H54 (cell line): Measurements from ENCODE around the gene RGS14.
A peak's percentile ranks its signal among the peaks of the same experiment; 100 is the strongest.

Experiments
- DNase-seq: peaks from one replicate; pipeline ENCODE4 v3.0.0; 2011; ENCODE audit warnings: low spot score, mixed read lengths; ENCODE audit not compliant: insufficient read length
- FAIRE-seq: peaks from 3 replicates; lab custom pipeline; 2011; peaks lifted over from hg19 to GRCh38; lab: Jason Lieb, UNC
- POLR2A ChIP-seq: IDR thresholded peaks from 2 replicates; pipeline ENCODE4 v1.6.1; 2011; ENCODE audit warnings: low read depth, mild to moderate bottlenecking, low read length

Gene RGS14

GRCh38 chr5:177361418-177362291 is 3.9 kb downstream of the RGS14 start:
- DNase-seq (no peak), FAIRE-seq (no peak)
- no peak for TF ChIP-seq POLR2A

- no peak for DNase-seq
- no peak for FAIRE-seq
- TF ChIP-seq POLR2A: no peak
Measured at GRCh38 chr5:177362292-177362609, 4.5 kb downstream of the RGS14 start.

- FAIRE-seq (no peak), DNase-seq (no peak)
- TF ChIP-seq POLR2A: no peak
Measured at GRCh38 chr5:177362610-177363507, 5.1 kb downstream of the RGS14 start.

GRCh38 chr5:177363565-177363964 is 5.8 kb downstream of the RGS14 start:
- no peak for DNase-seq
- FAIRE-seq: no peak
- TF ChIP-seq POLR2A: no peak

GRCh38 chr5:177364159-177364962 is 6.6 kb downstream of the RGS14 start:
- FAIRE-seq: no peak
- TF ChIP-seq POLR2A: no peak
- no peak for DNase-seq

GRCh38 chr5:177365845-177366527 is 8.3 kb downstream of the RGS14 start:
- DNase-seq (no peak), FAIRE-seq (no peak)
- no peak for TF ChIP-seq POLR2A

GRCh38 chr5:177366528-177367322 is 9.0 kb downstream of the RGS14 start:
- no peak for DNase-seq
- TF ChIP-seq POLR2A: no peak
- FAIRE-seq: no peak

GRCh38 chr5:177367323-177367848 is 9.7 kb downstream of the RGS14 start:
- DNase-seq (no peak), FAIRE-seq (no peak)
- TF ChIP-seq POLR2A: no peak

GRCh38 chr5:177367981-177368868 is 10.5 kb downstream of the RGS14 start:
- FAIRE-seq: no peak
- no peak for TF ChIP-seq POLR2A
- DNase-seq: no peak

GRCh38 chr5:177368869-177369644 is 11.3 kb downstream of the RGS14 start:
- TF ChIP-seq POLR2A: no peak
- DNase-seq (peak; percentile 72), FAIRE-seq (no peak)
